CD4-positive, alpha-beta T cell treated with Interleukin-1 beta for 1 hour (primary cell): ENCODE measurements around the gene PGAP6.
"Not testable (repeated sequence)": the region's sequence is repeated elsewhere in the genome, so short reads cannot be mapped to it uniquely, and the experiment has no call there.

ENCODE experiments used
- DNase-seq, 2 donors: peaks; one replicate each; pipeline ENCODE4 v3.0.0-alpha.2; 2020 to 2022

Gene PGAP6

GRCh38 chr16:400061-400591 lies 18.3 kb upstream of the PGAP6 start:
- no peak for DNase-seq

GRCh38 chr16:399340-400019 lies 17.7 kb upstream of the PGAP6 start:
- no peak for DNase-seq

GRCh38 chr16:398561-399339 lies 17.0 kb upstream of the PGAP6 start:
- DNase-seq, result no peak

- peak; percentile 34 to 44 for DNase-seq
Measured at GRCh38 chr16:397736-398332, 16.1 kb upstream of the PGAP6 start.

- DNase-seq, result no peak
Measured at GRCh38 chr16:397135-397661, 15.4 kb upstream of the PGAP6 start, which contains the start of gene NME4. NME4 (plus strand) TSS chr16:397199; CDS start chr16:397223, 24 bp downstream.

- no peak for DNase-seq
Measured at GRCh38 chr16:396605-397004, 14.8 kb upstream of the PGAP6 start.

- no peak for DNase-seq
Measured at GRCh38 chr16:396199-396598, 14.4 kb upstream of the PGAP6 start.

GRCh38 chr16:392450-393030 lies 10.8 kb upstream of the PGAP6 start:
- DNase-seq, result peak in 1 of 2 donors; percentile 45

- peak; percentile 74 to 78 for DNase-seq
Measured at GRCh38 chr16:391885-392335, 10.1 kb upstream of the PGAP6 start.

GRCh38 chr16:389352-389751 lies 7.6 kb upstream of the PGAP6 start:
- no peak for DNase-seq

- not testable (repeated sequence) for DNase-seq
Measured at GRCh38 chr16:387761-388666, 6.2 kb upstream of the PGAP6 start.

- DNase-seq, result no peak
Measured at GRCh38 chr16:386641-387156, 4.9 kb upstream of the PGAP6 start.

GRCh38 chr16:383326-384051 lies 1.7 kb upstream of the PGAP6 start:
- peak; percentile 48 for DNase-seq

GRCh38 chr16:381012-381788 lies 578 bp downstream of the PGAP6 start:
- DNase-seq, result no peak

GRCh38 chr16:380762-381011 lies 1.1 kb downstream of the PGAP6 start:
- no peak for DNase-seq

- DNase-seq, result peak in 1 of 2 donors; percentile 39
Measured at GRCh38 chr16:379961-380761, 1.6 kb downstream of the PGAP6 start.

GRCh38 chr16:379183-379960 lies 2.4 kb downstream of the PGAP6 start:
- DNase-seq, result no peak

- DNase-seq, result no peak
Measured at GRCh38 chr16:378821-379182, 3.0 kb downstream of the PGAP6 start.
